NCI-H128 (cell line): ENCODE data around the gene EFNA3.

Experiments used
- DNase-seq: peaks from one replicate; lab custom pipeline; 2025; ENCODE audit not compliant: unreplicated experiment; lab: John Stamatoyannopoulos, UW

EFNA3 gene, protein sequence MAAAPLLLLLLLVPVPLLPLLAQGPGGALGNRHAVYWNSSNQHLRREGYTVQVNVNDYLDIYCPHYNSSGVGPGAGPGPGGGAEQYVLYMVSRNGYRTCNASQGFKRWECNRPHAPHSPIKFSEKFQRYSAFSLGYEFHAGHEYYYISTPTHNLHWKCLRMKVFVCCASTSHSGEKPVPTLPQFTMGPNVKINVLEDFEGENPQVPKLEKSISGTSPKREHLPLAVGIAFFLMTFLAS

DNA sequence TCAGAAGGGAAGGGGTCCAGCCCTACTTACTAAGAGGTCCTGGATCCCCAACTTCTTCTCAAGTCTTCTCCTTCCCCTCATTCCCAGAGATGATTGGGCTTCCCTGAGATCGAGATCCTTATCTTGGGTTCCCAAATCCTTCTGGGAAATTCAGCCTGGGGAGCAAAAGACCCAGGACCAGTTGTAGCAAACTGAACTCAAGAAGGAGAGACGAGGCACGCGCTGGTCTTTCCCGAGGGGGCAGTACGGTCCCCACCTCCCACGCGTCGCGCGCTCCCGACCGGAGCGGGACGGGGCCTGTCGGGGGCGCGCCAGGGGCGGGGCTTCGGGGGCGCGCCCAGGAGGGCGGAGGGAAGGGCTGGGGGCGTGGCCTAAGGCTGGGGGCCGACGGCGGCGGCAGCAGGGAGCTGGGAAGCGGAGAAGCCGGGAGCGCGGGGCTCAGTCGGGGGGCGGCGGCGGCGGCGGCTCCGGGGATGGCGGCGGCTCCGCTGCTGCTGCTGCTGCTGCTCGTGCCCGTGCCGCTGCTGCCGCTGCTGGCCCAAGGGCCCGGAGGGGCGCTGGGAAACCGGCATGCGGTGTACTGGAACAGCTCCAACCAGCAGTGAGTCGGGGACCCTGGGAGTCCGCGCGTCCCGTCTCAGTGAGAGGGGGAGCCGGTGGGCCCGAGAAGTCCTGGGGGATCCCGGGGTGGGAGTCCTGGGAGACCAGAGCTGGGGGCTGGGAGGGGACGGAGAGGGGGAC is at the start of gene EFNA3:
TSS of gene EFNA3 (plus strand) at position 369 of the 741 bp plus-strand sequence. CDS start at position 474, 105 bp downstream.
- peak; percentile 82 for DNase-seq

GRCh38 chr1:155029513-155030242 is 49.0 kb upstream of the EFNA3 start:
- DNase-seq = no peak

DNA sequence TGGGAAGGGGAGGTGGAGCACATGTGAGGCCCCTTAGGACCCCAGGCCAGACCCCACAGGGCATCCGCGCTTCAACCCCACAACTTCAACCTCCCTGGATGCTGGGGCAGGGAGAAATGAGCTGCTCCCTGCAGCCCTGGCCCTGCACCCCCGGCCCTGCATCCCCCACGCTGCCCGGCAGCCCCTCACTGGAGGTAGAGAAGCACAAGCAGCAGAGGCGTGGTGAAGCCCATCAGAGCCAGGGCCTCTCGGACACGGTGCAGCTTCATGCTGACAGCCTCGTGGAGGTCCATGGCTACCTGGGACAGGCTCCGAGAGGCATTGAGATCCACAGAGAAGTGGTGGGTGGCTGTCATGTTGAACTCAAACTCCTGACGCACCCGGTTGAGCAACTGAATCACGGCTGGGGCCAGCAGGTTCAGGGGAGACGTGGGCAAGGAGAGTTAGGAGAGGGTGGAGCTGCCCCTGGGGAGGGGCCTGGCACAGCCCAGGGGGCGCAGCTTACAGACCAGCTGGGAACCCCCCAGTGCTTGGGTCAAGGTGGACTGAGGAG is 48.3 kb upstream of the EFNA3 start:
- DNase-seq = no peak

- DNase-seq = no peak
These were observed 47.7 kb upstream of the EFNA3 start for GRCh38 chr1:155030899-155031298.

DNA sequence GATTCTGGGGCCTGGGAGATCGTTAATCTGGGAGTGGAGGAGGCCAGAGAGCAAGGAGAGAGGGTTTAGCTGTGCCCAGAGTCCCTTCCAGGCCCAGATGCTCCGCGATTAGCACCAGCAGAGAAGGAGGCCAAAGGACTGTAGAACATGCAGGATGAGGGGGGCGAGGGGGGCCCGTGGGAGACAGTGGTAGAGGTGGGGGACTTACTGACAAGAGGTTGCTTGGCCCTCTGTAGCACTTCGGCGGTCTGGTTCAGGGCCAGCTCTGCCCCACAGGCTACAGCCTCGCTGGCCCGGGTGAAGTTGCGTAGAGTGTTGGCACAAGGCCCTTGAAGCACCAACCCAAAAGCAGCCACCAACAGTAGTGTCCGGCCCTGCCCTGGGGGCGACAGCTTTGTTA is 45.8 kb upstream of the EFNA3 start:
- no peak for DNase-seq

- DNase-seq = no peak
These were observed 45.1 kb upstream of the EFNA3 start, which contains the start of the genes DCST1 and DCST2 for GRCh38 chr1:155033524-155033923. Gene DCST1, plus strand, starts transcription at chr1:155033824. Its CDS starts 213 bp downstream, at chr1:155034037. Gene DCST2, minus strand, starts transcription at chr1:155033781. Its CDS starts 80 bp downstream, at chr1:155033701.

GRCh38 chr1:155034318-155035208 is 44.1 kb upstream of the EFNA3 start:
- no peak for DNase-seq

DNA sequence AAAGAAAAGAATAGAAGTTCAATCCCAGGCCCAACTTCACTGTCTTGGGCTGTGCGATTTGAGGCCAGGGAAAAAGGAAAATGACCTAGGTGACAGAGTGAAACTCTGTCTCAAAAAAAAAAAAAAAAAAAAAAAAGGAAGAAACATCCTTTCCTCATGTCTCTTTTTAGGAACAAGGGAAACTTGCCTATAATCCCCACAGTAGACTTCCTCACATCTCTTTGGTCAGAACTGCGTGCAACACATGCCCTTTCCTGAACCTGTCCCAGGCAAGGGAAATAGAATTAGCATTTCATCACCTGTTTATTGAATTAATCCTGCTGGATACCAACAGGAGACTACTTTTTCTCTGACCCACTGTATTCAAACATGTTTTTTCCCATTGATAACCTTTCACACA is 42.7 kb upstream of the EFNA3 start:
- no peak for DNase-seq

GRCh38 chr1:155037043-155037442 is 41.6 kb upstream of the EFNA3 start:
- DNase-seq = no peak

DNA sequence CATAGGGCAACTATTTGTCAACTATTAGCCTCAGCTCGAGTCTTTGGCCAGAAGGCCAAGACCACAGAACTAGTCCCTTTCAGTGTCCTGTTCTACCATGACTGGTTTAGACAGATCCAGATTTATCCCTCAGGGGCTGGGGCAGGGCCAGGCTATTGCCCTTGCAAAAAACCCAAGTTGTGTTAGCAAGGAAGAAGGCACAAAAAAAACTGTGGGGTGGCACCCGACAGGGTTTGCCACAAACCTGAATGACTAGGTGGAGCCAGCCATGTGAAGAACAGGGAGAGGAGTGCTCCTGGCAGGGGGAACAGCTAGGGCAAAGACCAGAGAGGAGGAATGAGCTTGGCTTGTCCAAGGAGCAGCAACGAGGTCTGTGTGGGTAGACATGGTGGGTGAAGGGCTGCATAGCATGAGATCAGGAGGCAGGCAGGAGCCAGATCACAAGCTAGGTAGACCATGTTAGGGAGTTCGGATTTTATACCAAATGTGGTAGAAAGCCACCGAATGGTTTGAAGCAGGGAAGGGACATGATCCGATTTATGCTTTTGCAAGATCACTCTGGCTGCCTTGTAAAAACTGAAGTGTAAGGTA is 40.7 kb upstream of the EFNA3 start:
- no peak for DNase-seq

DNA sequence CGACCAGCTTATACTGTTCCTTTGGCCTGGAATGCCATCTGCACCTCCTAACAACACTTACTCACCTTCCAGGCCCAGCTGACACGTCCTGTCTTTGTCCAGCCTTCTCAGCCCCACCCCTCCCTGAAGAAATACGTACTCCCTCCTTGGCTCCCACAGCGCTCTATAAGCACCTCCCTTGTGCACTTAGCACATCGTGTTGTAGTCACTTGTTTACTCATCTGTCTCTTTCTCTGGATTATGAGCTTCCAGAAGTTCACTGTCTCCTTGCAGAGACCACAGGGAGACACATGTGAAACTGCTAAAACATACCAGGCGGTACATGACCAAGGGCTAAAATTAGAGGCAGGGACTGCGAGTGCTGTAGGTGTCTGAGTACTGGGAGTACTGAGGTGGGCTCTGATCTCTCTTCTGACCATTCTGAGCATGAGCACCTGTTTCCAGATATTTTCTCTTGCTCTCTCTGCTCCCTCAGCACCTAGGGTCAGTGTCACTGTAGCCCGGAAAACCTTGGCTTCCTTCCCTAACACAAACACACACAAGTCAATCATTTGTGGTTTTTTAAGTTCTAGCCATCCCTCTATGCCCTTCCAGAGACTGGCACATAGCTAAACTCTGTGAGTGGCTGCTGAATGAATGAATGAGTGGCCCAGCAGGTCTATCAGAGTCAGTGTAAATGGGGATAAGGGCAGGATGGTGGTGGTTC is 39.9 kb upstream of the EFNA3 start:
- DNase-seq = no peak

DNA sequence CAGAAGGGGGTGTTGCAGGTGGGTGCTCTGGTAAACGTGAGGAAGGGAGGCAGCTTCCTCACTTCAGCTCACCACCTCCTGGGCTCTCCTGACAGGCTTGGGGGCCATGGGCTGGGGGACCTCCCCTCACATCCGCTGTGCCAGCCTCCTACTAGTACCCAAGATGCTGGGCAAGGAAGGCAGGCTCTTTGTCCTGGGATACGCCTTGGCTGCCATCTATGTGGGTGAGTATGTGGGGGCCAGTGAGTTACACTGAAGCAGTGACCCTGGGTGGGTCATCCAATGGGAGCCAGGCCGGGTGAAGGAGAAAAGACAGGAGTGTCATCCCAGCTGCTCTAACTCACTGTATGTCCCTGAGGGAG is 39.3 kb upstream of the EFNA3 start:
- no peak for DNase-seq

DNA sequence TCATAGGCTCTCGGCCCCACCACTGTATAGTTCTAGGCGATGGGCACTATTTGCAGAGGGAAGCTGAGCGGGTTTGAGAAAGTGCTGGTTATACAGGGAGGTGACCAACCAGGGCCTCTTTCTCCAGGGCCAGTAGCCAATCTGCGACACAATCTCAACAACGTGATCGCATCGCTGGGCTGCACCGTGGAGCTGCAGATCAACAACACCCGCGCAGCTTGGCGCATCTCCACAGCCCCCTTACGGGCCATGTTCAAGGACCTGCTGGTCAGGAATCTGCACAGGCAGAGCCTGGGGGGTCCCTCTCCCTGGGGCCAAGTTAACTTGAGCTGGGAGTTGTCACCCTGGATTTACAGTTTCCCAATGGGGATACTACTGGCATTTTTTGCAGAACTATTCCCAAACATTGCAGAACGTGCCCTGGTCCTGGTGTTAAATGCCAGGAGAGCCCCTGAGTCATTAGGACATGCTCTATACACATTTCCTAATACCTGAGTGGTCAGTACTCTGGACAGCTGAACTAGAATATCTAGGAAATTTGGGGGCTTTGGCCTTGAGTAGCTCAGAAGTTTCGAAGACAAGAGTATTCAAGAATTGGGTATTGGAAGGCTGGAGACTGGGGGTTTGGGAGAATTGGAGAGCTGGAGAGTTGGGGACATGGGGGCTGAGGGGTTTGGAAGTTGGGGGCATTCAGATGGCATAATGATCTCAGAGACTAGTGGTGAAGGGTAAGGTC is 38.1 kb upstream of the EFNA3 start:
- DNase-seq = no peak

DNA sequence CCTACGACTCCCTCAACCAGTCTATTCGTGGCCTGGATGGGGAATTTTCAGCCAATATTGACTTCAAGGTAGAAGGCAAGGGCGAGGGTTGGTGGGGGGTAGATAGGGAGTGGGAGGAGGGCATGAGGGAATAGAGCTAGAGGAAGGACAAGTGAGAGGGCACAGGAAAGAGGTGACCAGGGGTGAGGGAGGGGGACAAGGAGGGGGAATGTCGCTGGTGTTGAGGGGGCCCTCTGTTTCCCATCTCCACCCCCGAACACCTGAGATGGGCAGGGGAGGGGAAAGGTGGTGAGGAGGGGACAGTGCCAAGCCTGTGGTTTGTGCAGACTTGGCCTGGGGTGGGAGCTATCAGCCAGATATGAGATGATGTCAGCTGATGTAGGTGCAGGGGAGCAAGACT is 35.8 kb upstream of the EFNA3 start:
- no peak for DNase-seq

- no peak for DNase-seq
These were observed 35.3 kb upstream of the EFNA3 start for GRCh38 chr1:155043301-155043702.

- no peak for DNase-seq
These were observed 34.8 kb upstream of the EFNA3 start for GRCh38 chr1:155043793-155044192.

DNA sequence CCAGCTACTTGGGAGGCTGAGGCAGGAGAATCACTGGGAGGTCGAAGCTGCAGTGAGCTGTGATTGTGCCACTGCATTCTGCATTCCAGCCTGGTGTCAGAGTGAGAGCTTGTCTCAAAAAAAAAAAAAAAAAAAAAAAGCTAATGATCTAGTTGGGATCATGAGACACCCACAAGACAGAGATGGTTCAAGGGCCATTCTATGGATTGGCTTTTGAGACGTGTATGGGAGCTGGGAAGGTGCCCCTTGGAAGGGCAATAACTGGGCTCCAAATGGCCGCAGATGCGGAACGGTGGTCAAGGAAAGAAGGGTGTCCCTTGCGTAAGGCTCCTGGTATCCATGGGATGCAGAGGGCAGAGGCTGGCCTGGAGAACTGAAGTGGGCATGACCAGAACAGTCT is 34.3 kb upstream of the EFNA3 start:
- DNase-seq = no peak

- no peak for DNase-seq
These were observed 33.6 kb upstream of the EFNA3 start for GRCh38 chr1:155044812-155045657.
